ENCODE data around the gene TBC1D5. TPM values are rescaled to one million over a fixed set of nuclear protein-coding genes. Genes with fewer than 3 reads are reported as not detected.

TBC1D5 gene
- total and polyA plus RNA-seq, 2 of the 4 experiments (the other 2 are of a cell fraction): 16.4 to 57.0 TPM

GRCh38 chr3:17175187-17175807 lies 567.1 kb downstream of the TBC1D5 start (continued):
- TF ChIP-seq USF2 (IDR thresholded peaks at IDR 0.05; ENCODE audit: low read depth, low read length): no peak

GRCh38 chr3:17166369-17166768 lies 576.1 kb downstream of the TBC1D5 start:
- Histone ChIP-seq H2BK20ac (ENCODE audit: low read depth, low read length) (no peak overlapping the region), H2BK15ac (ENCODE audit: low read depth, low read length) (no peak overlapping the region), H3K14ac (replicated peaks; ENCODE audit: low read depth, low read length) (no peak overlapping the region), H3K9ac (ENCODE audit: low read depth, low read length) (no peak overlapping the region), H3K9me1 (ENCODE audit: insufficient read depth, low read length) (no peaks in the 10 kb centered on the region; the same call in 1 of the 2 replicates), H2AK9ac (replicated peaks; ENCODE audit: low read depth, low read length, poor library complexity) (no peak overlapping the region), H3K36me3 (ENCODE audit: control insufficient read depth, insufficient read depth, low read length) (peaks cover 6% of the 10 kb centered on the region), H3K9me3 (ENCODE audit: control insufficient read depth, insufficient read depth, low read length) (no peaks in the 10 kb centered on the region), H3K27ac (ENCODE audit: insufficient read depth, low read length) (no peak overlapping the region), H4K8ac (ENCODE audit: low read depth in 2 of 2, low read length in 2 of 2) (no peak overlapping the region), H3K27me3 (ENCODE audit: control insufficient read depth, insufficient read depth, low read length) (no peaks in the 10 kb centered on the region), H4K20me1 (ENCODE audit: insufficient read depth, low read length) (no peaks in the 10 kb centered on the region), H4K5ac (ENCODE audit: low read depth, low read length) (no peak overlapping the region), H3K56ac (ENCODE audit: extremely low read depth, insufficient read depth, low read length) (no peak overlapping the region), H3K18ac (ENCODE audit: low read depth, low read length) (no peak overlapping the region), H3K4me2 (ENCODE audit: low read depth, low read length) (no peak overlapping the region), H3K4ac (ENCODE audit: low read depth, low read length) (no peak overlapping the region), H4K91ac (ENCODE audit: insufficient read depth, low read depth, low read length) (no peak overlapping the region), H2BK120ac (ENCODE audit: low read depth, low read length) (no peak overlapping the region), H2BK5ac (ENCODE audit: low read depth, low read length, poor library complexity, severe bottlenecking) (no peak overlapping the region), H3K79me1 (ENCODE audit: low read depth in 1 of 2, low read length in 2 of 2) (no peaks in the 10 kb centered on the region), H3K23ac (ENCODE audit: low read depth, low read length) (no peak overlapping the region), H3K4me3 (ENCODE audit: insufficient read depth, low read depth, low read length) (no peak overlapping the region), H2AK5ac (ENCODE audit: low read depth, low read length) (no peak overlapping the region), H3K4me1 (ENCODE audit: control insufficient read depth, insufficient read depth, low read length) (no peaks in the 10 kb centered on the region), H2AFZ (replicated peaks; ENCODE audit: low read length, poor library complexity) (no peak overlapping the region)
- no peak for DNase-seq
- in situ Hi-C loops (cut with MboI; ENCODE audit: low sequenced_read_pairs) (no loop called here), intact Hi-C loops (cut with micrococcal nuclease) (no loop called here), dilution Hi-C loops (cut with HindIII; ENCODE audit: low sequenced_read_pairs, unreplicated experiment) (no loop called here)
- 93% methylated on average over 5 of the region's 7 CpGs; no CpG with 5 or more reads in 1 of the 2 experiments for WGBS, 2 experiments (ENCODE audit: extremely low coverage in 2 of 2, insufficient read length in 1 of 2)
- ChIA-PET POLR2A (ENCODE audit: unreplicated experiment) (interaction anchor here (1.5 kb wide), 1 partner anchor 21 kb away, joined by 3 read pairs; no protein-coding TSS in a partner anchor), CTCF (interaction anchor here (1.0 kb wide), 1 partner anchor 54 kb away, joined by 3 read pairs; no protein-coding TSS in a partner anchor)
- no peak for ATAC-seq (ENCODE audit: low read depth)
- BruUV-seq (replicated peaks): no TSS peak
- TF ChIP-seq USF2 (IDR thresholded peaks at IDR 0.05; ENCODE audit: low read depth, low read length) (no peak), RAD21 (IDR thresholded peaks at IDR 0.05; ENCODE audit: low read length) (no peak), NFE2L2 (IDR thresholded peaks at IDR 0.05; ENCODE audit: low read depth, low read length) (no peak), ELK1 (IDR thresholded peaks at IDR 0.05; ENCODE audit: borderline replicate concordance, low read depth, low read length) (no peak), MAZ (IDR thresholded peaks at IDR 0.05; ENCODE audit: borderline replicate concordance, low read depth, low read length) (no peak), MXI1 (IDR thresholded peaks at IDR 0.05; ENCODE audit: borderline replicate concordance, low read depth, low read length) (no peak), POLR2A (IDR thresholded peaks at IDR 0.05; ENCODE audit: low read depth, low read length) (no peak), CHD1 (IDR thresholded peaks at IDR 0.05; ENCODE audit: low read depth, low read length) (no peak), CEBPB (IDR thresholded peaks at IDR 0.05; ENCODE audit: low read depth, low read length) (no peak), RCOR1 (IDR thresholded peaks at IDR 0.05; ENCODE audit: insufficient replicate concordance, low read length) (no peak), FOS (IDR thresholded peaks at IDR 0.05; ENCODE audit: low read depth, low read length) (no peak), CTCF (conservative IDR thresholded peaks at IDR 0.05; ENCODE audit: low read depth, low read length) (no peak)

All from IMR-90 (cell line).